Spleen (tissue), 11 donors: ENCODE results near the gene IGHMBP2. TPM values are rescaled to one million over a fixed set of nuclear protein-coding genes. Genes with fewer than 3 reads are reported as not detected.

Experiments used
- DNase-seq: peaks from one replicate; pipeline ENCODE4 v3.0.0-alpha.2; 2020
- H3K27ac ChIP-seq, 8 donors: fragments of 200-600 bp; sonication (generic) in 7 of 8; 1 replicate in 4 of 8; 2 replicates in 4 of 8; pipeline versions ENCODE4 v1.5.0 to v1.8.0; 2016 to 2021; ENCODE audit warnings: inconsistent platforms in 4 of 8, mild to moderate bottlenecking in 4 of 8, moderate library complexity in 1 of 8
- H3K27me3 ChIP-seq, 7 donors: fragments of 200-600 bp; sonication (generic) in 6 of 7; replicated peaks in 1 of 7; 1 replicate in 4 of 7; 2 replicates in 3 of 7; pipeline versions ENCODE4 v1.5.0 to v1.8.0; 2016 to 2021; ENCODE audit warnings: inconsistent platforms in 3 of 7, mild to moderate bottlenecking in 1 of 7
- H3K36me3 ChIP-seq, 6 donors: fragments of 200-600 bp; sonication (generic) in 5 of 6; 1 replicate in 4 of 6; 2 replicates in 2 of 6; pipeline versions ENCODE4 v1.5.0 to v1.8.0; 2016 to 2021; ENCODE audit warnings: inconsistent platforms in 2 of 6
- H3K4me1 ChIP-seq, 6 donors: fragments of 200-600 bp; sonication (generic) in 5 of 6; 1 replicate in 3 of 6; 2 replicates in 3 of 6; pipeline versions ENCODE4 v1.5.0 to v1.8.0; 2016 to 2021; ENCODE audit warnings: inconsistent platforms in 3 of 6
- H3K4me3 ChIP-seq, 8 donors: fragments of 200-600 bp; sonication (generic) in 7 of 8; 1 replicate in 4 of 8; 2 replicates in 4 of 8; pipeline versions ENCODE4 v1.5.0 to v1.8.0; 2016 to 2021; ENCODE audit warnings: inconsistent platforms in 4 of 8, mild to moderate bottlenecking in 4 of 8, moderate library complexity in 2 of 8
- H3K9me3 ChIP-seq, 8 donors: fragments of 200-600 bp; sonication (generic) in 7 of 8; 1 replicate in 4 of 8; 2 replicates in 4 of 8; pipeline versions ENCODE4 v1.5.0 to v1.8.0; 2016 to 2021; ENCODE audit warnings: inconsistent platforms in 4 of 8
- POLR2A ChIP-seq, 3 donors: fragments of 450-650 bp; IDR thresholded peaks; one replicate each; pipeline ENCODE4 v1.5.1; 2017; ENCODE audit warnings: antibody characterized with exemption in 3 of 3, mild to moderate bottlenecking in 1 of 3
- POLR2AphosphoS5 ChIP-seq, 3 donors: sonication (generic); formaldehyde crosslinking; IDR thresholded peaks; one replicate each; pipeline ENCODE4 v1.5.1; 2017; ENCODE audit warnings: antibody characterized with exemption in 3 of 3
- WGBS, 5 donors: extraction: QIAGEN DNeasy Blood & Tissue Kit in 3 of 5; methylation state at CpG; one replicate each; pipeline versions ENCODE4 v1.1.5 to v1.1.7; 2013 to 2018; 5-methylcytosine and 5-hydroxymethylcytosine counted together
- intact Hi-C: fragments of 100-400 bp; cut with DNase I; formaldehyde crosslinking; loops from one replicate; pipeline ENCODE4 v1.15.0; 2023; ENCODE audit warnings: low total_unique reads
- polyA plus RNA-seq, 3 donors: library from polyadenylated mRNA; stranded (reverse); fragments of 200-250 nt; gene quantifications; one replicate each; pipeline ENCODE4 v1.2.1, GENCODE V29; 2013
- total RNA-seq, 7 donors: library from RNA; depleted of rRNA in 3 of 7; stranded (reverse); fragments of >200 nt in 3 of 7; fragmentation: NEBNext Ultra II Directional in 4 of 7; extraction: Animal tissue kit (Norgen Biotek cat#: 25700) in 4 of 7; gene quantifications; one replicate each; pipeline versions ENCODE4 v1.1.0 to v1.2.1, GENCODE V29; 2016 to 2021
- TF ChIP-seq, protein P1 (sequence below), 11 experiments: fragments of 200-600 bp in 7 of 11; fragments of 450-650 bp in 4 of 11; sonication (generic) in 4 of 11; IDR thresholded peaks in 8 of 11; conservative IDR thresholded peaks in 3 of 11; 1 replicate in 7 of 11; 2 replicates in 4 of 11; pipeline versions ENCODE4 v1.4.0 to v1.8.0; 2016 to 2021; ENCODE audit warnings: antibody characterized with exemption in 11 of 11, inconsistent platforms in 4 of 11, mild to moderate bottlenecking in 1 of 11
- donor health status: healthy with polysubstance abuse.
- donor health status: DM: no; HTN: no; CAD: no; lungs with moderate emphysema.
- donor health status: DM: no; HTN: no; CAD: no.
- donor health status: Bipolar disorder and iron deficiency.
- donor health status: healthy.
- donor health status: DM: no; HTN: no; CAD: no.
- donor health status: DM: yes; HTN: yes; CAD: no.

IGHMBP2 gene
- total and polyA plus RNA-seq, 10 donors: 8.2 to 31.6 (median 24.6) TPM

DNA sequence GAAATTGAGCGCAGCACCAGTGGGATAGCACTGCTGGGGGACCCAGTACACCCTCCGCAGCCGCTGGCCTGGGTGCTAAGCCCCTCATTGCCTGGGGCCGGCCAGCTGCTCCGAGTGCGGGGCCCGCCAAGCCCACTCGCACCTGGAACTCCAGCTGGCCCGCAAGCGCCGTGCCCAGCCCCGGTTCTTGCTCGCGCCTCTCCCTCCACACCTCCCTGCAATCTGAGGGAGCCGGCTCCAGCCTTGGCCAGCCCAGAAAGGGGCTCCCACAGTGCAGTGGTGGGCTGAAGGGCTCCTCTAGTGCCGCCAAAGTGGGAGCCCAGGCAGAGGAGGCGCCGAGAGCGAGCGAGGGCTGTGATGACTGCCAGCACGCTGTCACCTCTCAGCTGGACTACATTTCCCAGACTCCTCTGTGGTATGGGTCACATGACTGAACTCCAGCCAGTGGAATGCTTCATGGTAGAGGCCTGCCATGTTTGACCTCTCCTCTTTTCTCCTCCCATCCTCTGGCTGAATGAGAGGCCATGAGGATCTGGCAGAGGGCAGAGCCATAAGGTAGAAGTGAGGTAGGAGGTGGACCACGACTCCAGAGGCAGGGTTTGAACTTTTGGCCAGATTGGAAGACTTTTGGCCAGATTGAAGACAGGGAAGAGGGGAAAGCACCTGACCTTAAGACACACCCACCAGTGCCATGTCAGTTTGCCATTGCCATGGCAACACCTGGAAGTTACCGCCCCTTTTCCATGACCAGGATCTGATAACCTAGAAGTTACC lies 70.9 kb downstream of the IGHMBP2 start:
- no peak overlapping the region for H3K27ac ChIP-seq
- H3K4me1 ChIP-seq: no peaks in the 10 kb centered on the region
- no peaks in the 10 kb centered on the region for H3K9me3 ChIP-seq
- no peaks in the 10 kb centered on the region for H3K36me3 ChIP-seq
- H3K27me3 ChIP-seq: peaks cover 0 to 40% (median 7%) of the 10 kb centered on the region in 7 donors
- DNase-seq: peak; percentile 67
- intact Hi-C loops: no loop called here
- TF ChIP-seq, protein P1, sequence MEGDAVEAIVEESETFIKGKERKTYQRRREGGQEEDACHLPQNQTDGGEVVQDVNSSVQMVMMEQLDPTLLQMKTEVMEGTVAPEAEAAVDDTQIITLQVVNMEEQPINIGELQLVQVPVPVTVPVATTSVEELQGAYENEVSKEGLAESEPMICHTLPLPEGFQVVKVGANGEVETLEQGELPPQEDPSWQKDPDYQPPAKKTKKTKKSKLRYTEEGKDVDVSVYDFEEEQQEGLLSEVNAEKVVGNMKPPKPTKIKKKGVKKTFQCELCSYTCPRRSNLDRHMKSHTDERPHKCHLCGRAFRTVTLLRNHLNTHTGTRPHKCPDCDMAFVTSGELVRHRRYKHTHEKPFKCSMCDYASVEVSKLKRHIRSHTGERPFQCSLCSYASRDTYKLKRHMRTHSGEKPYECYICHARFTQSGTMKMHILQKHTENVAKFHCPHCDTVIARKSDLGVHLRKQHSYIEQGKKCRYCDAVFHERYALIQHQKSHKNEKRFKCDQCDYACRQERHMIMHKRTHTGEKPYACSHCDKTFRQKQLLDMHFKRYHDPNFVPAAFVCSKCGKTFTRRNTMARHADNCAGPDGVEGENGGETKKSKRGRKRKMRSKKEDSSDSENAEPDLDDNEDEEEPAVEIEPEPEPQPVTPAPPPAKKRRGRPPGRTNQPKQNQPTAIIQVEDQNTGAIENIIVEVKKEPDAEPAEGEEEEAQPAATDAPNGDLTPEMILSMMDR (IDR thresholded peaks at IDR 0.05 in 8 of 11, conservative IDR thresholded peaks at IDR 0.05 in 3 of 11): no peak
- TF ChIP-seq POLR2A (IDR thresholded peaks at IDR 0.05) (no peak), POLR2AphosphoS5 (IDR thresholded peaks at IDR 0.05) (no peak)
- WGBS, 5 donors: 89 to 93% (median 91%) methylated on average over 23 of the region's 23 CpGs
- no peak overlapping the region for H3K4me3 ChIP-seq

DNA sequence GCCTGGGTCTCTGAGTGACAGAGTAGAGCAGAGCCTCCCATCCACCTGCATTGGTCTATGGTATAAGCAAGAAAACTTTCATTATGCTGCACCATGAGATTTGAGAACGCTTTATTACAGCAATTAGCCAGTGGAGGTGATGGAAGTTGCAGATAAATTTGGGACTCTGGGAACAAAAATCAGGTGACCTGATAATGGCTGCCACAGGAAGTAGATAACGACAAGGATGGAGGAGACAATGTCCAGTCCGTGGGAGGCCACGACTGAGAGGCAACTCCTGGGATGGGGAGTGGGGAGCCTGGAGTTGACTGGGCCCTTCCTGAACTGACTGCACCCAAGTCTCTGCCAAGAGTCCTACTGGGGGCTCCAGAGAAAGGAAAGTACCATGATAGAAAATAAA lies 72.4 kb downstream of the IGHMBP2 start:
- Histone ChIP-seq H3K9me3 (no peaks in the 10 kb centered on the region), H3K27ac (no peak overlapping the region), H3K27me3 (peaks cover 0 to 44% (median 7%) of the 10 kb centered on the region in 7 donors), H3K4me3 (no peak overlapping the region), H3K4me1 (no peaks in the 10 kb centered on the region), H3K36me3 (no peaks in the 10 kb centered on the region)
- intact Hi-C loops: no loop called here
- peak; percentile 30 for DNase-seq
- whole genome bisulfite sequencing, 5 donors: 50 to 76% (median 62%) methylated on average over 4 of the region's 4 CpGs
- TF ChIP-seq POLR2AphosphoS5 (IDR thresholded peaks at IDR 0.05) (no peak), POLR2A (IDR thresholded peaks at IDR 0.05) (no peak)
- TF ChIP-seq, protein P1 (IDR thresholded peaks at IDR 0.05 in 8 of 11, conservative IDR thresholded peaks at IDR 0.05 in 3 of 11): no peak

DNA sequence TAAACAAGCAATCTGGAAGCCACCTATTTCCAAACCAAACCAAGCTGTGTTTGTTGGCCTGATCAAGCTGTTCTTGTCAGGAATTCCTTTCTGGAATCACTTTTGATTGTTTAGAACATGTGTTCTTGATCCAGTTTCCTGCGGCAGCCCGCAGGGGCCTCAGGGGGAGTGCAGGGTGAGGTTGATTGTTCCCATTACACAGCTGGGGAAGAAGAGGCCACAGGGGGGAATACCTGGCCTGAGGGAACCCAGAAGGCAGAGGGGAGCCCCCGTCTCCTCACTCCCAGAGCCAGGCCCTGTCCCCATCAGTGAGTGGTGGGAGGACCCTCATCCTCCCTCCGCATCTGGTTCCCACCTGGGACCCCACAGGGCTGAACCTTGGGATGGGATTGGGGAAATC lies 72.9 kb downstream of the IGHMBP2 start:
- H3K27ac ChIP-seq: no peak overlapping the region

More for the DNA sequence above, 72.9 kb downstream of the IGHMBP2 start:
- H3K27me3 ChIP-seq: peaks cover 0 to 39% (median 7%) of the 10 kb centered on the region in 7 donors
- no peak overlapping the region for H3K4me3 ChIP-seq
- no peaks in the 10 kb centered on the region for H3K4me1 ChIP-seq
- no peak for TF ChIP-seq POLR2A (IDR thresholded peaks at IDR 0.05)
- no peak for TF ChIP-seq POLR2AphosphoS5 (IDR thresholded peaks at IDR 0.05)
- TF ChIP-seq, protein P1 (IDR thresholded peaks at IDR 0.05 in 8 of 11, conservative IDR thresholded peaks at IDR 0.05 in 3 of 11): no peak
- 73 to 81% (median 75%) methylated on average over 4 of the region's 4 CpGs for WGBS, 5 donors
- peaks cover 0 to under 1% (median 0%) of the 10 kb centered on the region in 8 donors for H3K9me3 ChIP-seq
- intact Hi-C loops: no loop called here
- no peaks in the 10 kb centered on the region for H3K36me3 ChIP-seq
- DNase-seq: peak; percentile 35
